HepG2 (cell line): ENCODE measurements around the gene TSPAN32. TPM values are rescaled to one million over a fixed set of nuclear protein-coding genes. Genes with fewer than 3 reads are reported as not detected.

Source experiments
- CREB1 ChIP-seq, 2 experiments: fragments of 450-650 bp in 1 of 2; IDR thresholded peaks; 2 replicates each; pipeline ENCODE4 v1.6.1; 2016 to 2017; ENCODE audit warnings: control low read depth in 1 of 2, mild to moderate bottlenecking in 1 of 2, missing compliant biosample characterization in 1 of 2, missing genetic modification characterization in 1 of 2
- ZBTB40 ChIP-seq, 2 experiments: fragments of 450-650 bp in 1 of 2; sonication (generic) in 1 of 2; formaldehyde crosslinking in 1 of 2; IDR thresholded peaks; 2 replicates each; pipeline versions ENCODE4 v1.6.1 to v1.8.0; 2016 to 2022; ENCODE audit warnings: antibody characterized with exemption in 1 of 2, mild to moderate bottlenecking in 1 of 2, missing genetic modification reagents in 1 of 2
- polyA plus RNA-seq, 8 experiments: library from polyadenylated mRNA; depleted of rRNA in 3 of 8; stranded (reverse) in 7 of 8; unstranded in 1 of 8; fragments of >200 nt; fragmentation: Illumina TruSeq in 4 of 8; extraction: Trizol in 4 of 8; gene quantifications; 2 replicates each; pipeline versions ENCODE4 v1.2.1 to v1.2.3, GENCODE V29; 2011 to 2016; ENCODE audit warnings: low read depth in 4 of 8, missing spikeins in 1 of 8, mixed read lengths in 1 of 8; ENCODE audit not compliant: insufficient read depth in 1 of 8
- total RNA-seq, 5 experiments: library from RNA; depleted of rRNA; stranded (reverse); fragments of >200 nt; fragmentation: Illumina TruSeq; extraction: Trizol; gene quantifications; 2 replicates each; pipeline ENCODE4 v1.2.3, GENCODE V29; 2016; ENCODE audit warnings: low read depth in 1 of 5

TSPAN32 gene
- total and polyA plus RNA-seq, 2 of the 13 experiments (the other 11 are each of a cell fraction or from before 2014, with no cell fraction given), result 0.09 to 0.70 TPM

DNA sequence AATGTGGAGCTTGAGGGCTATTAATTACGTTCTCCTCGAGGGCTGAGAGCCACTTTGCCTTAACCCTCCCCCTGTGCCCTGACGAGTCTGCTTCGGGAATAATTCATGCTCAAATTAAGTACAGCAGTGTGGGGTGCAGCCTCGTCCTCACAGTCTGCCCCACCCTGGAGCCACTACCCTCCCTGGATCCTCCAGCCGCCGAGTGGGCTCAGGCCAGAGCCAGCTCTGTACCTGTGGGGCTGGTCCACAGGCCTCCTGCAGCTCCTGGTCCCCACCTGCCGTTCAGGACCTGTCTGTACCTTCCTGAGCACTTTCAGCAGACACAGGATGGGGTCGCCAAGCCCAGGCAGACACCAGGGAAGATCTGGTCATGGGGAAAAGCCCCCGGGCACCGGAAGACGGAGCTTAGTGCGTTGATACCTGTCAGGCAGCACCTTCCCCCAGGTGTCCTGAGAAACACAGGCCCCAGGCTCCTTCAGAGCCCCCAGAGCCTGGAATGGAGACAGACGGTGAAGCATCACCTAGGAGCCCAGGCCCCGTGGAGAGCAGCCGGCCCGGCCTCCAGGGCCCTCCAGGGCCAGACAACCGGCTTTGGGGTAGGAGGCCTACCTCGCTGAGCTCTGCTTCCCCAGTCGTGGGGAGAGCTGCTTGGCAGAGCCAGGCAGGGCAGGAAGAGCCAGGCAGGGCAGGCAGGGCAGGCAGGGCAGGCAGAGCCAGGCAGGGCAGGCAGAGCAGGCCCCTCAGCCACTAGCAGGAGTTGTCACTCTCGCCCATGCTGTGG is 9.7 kb downstream of the TSPAN32 start (continued):
- no peak for TF ChIP-seq ZBTB40 (IDR thresholded peaks at IDR 0.05)
- TF ChIP-seq ZBTB40 (CRISPR knock-in tag; IDR thresholded peaks at IDR 0.05), result no peak
- no peak for TF ChIP-seq CREB1 (IDR thresholded peaks at IDR 0.05)
- no peak for TF ChIP-seq CREB1 (CRISPR knock-in tag; IDR thresholded peaks at IDR 0.05)
